Adrenal gland (tissue), 5 donors: ENCODE data around the gene RELA.

Experiments
- CTCF ChIP-seq, 6 experiments: fragments of 450-650 bp in 4 of 6; fragments of 200-600 bp in 2 of 6; sonication (generic) in 1 of 6; IDR thresholded peaks; 1 replicate in 5 of 6; 2 replicates in 1 of 6; pipeline versions ENCODE4 v1.5.1 to v1.8.0; 2016 to 2021; ENCODE audit warnings: antibody characterized with exemption in 6 of 6, mild to moderate bottlenecking in 2 of 6, moderate library complexity in 1 of 6
- POLR2A ChIP-seq, 2 donors: fragments of 450-650 bp; IDR thresholded peaks; one replicate each; pipeline ENCODE4 v1.6.1; 2017; ENCODE audit warnings: antibody characterized with exemption in 2 of 2, mild to moderate bottlenecking in 2 of 2, moderate library complexity in 1 of 2
- donor health status: DM: no; HTN: no; CAD: no.

DNA sequence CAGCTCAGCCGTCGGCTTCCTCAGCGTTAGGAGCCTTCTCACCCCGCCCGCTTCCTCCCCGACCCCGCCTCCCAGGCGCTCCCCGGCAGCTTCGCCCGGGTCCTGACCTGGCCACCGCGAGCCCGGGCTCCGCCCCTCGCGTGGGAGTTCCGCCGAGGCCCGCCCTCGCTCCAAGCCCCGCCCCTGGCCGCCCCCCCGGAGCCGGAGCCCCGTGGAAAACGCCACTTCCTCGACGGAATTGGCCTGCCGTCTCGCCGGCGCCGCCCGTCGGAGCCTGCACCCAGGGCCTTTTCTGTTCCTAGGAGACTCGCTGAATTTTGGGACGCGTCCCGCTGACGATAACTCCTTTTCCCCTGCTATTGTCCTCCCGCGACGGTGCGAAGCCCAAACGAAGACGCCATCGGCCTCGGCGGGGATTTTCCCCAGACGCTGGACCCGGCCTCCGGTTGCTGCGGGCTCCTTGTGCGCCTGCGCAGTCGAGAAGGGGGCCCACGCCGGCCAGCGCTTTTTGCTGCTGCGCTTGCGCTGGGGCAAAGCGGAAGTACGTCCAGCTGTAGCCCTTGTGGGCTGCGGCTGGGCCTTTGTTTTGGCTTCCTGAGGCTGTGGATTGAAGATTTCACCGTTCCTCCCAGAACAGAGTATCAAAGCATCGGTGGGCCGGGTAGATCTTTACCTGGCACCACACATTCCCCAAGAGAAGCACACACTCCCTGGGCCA, 10.0 kb downstream of the RELA start:
- no peak for TF ChIP-seq CTCF (IDR thresholded peaks at IDR 0.05)
- TF ChIP-seq POLR2A (IDR thresholded peaks at IDR 0.05), result peak; percentile 65 to 73
